ENCODE measurements around the gene EFTUD2.

- TF ChIP-seq ZNF432 (CRISPR knock-in tag; IDR thresholded peaks at IDR 0.05; ENCODE audit: borderline replicate concordance) (no peak), MAX (IDR thresholded peaks at IDR 0.05) (no peak), CTCF (CRISPR knock-in tag; IDR thresholded peaks at IDR 0.05) (no peak), ZFP1 (CRISPR knock-in tag; IDR thresholded peaks at IDR 0.05) (no peak), FOXA1 (IDR thresholded peaks at IDR 0.05) (no peak), FOXA1 (CRISPR knock-in tag; IDR thresholded peaks at IDR 0.05) (no peak), RFX5 (IDR thresholded peaks at IDR 0.05; ENCODE audit: low read depth, low read length) (no peak), EHMT2 (IDR thresholded peaks at IDR 0.05; ENCODE audit: borderline replicate concordance, low read depth, low read length) (no peak), POLR2A (IDR thresholded peaks at IDR 0.05; ENCODE audit: insufficient read depth in 1 of 2, low read depth in 2 of 2, low read length in 2 of 2) (no peak), ZNF562 (CRISPR knock-in tag; IDR thresholded peaks at IDR 0.05; ENCODE audit: borderline replicate concordance) (no peak), JUND (CRISPR knock-in tag; IDR thresholded peaks at IDR 0.05) (no peak), ZNF234 (CRISPR knock-in tag; conservative IDR thresholded peaks at IDR 0.05) (no peak)
Measured at GRCh38 chr17:44864831-44865230, 34.4 kb downstream of the EFTUD2 start.
